GM19240 (cell line): ENCODE results near the gene STK32B.

ENCODE experiments used
- DNase-seq: peaks from one replicate; pipeline ENCODE4 v3.0.0; 2011; ENCODE audit warnings: low spot score; ENCODE audit not compliant: insufficient read length

The STK32B gene

DNA sequence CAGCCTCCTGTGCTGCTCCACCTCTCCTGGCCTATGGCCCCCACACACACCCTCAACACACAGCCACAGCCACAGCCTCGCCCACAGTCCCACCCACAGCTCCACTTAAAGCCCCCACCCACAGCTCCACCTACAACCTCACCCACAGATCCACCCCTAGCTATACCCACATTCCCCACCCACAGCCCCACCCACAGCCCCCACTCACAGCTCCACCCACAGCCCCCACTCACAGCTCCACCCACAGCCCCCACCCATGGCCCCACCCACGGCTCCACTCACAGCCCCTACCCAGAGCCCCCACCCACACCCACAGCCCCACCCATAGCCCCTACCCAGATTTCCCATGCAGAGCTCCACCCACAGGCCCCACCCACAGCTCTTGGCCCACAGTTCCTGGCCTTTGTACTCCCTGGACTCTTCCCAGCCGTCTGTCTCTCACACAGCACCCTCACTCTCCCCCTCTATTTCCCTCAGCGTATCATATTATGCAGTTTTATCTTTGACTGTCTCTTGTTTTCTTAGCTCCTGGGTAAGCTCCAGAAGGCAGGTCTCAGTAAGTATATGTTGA is 334.5 kb downstream of the STK32B start:
- no peak for DNase-seq

DNA sequence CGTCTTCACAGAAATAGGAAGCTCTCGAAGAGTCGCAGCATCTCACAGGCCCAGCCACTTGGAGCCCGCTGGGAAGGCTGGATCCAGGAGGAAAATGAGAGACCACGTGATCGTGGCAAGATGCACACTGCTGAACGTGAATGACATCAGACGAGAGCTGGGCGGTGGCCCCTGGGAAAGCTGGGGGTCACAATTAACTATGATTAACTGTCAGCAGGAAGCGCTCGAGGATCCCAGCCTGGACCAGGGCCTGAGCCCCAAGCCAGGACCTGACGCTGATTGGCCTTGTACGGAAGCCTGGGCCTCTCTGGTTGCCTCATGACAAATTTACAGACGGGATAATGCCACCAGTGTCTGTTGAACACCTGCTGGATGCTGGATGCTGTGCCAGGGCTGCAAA is 335.6 kb downstream of the STK32B start:
- DNase-seq, result no peak

DNA sequence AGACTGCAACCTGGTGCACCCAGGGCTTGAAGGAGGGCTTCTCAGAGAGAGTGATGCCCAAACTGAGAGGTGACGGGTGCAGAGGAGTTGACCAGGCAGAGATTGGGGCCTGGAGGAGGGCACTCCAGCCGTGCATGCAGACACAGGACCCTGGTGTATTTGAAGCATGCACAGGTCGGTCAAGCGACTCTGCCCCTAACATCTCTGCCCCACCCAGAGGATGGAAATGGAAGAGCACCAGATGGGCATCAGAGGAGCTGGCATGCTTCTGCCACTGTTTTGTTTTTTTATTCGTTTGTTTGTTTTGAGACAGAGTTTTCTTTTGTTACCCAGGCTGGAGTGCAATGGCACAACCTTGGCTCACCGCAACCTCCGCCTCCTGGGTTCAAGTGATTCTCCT is 336.2 kb downstream of the STK32B start:
- DNase-seq, result no peak

DNA sequence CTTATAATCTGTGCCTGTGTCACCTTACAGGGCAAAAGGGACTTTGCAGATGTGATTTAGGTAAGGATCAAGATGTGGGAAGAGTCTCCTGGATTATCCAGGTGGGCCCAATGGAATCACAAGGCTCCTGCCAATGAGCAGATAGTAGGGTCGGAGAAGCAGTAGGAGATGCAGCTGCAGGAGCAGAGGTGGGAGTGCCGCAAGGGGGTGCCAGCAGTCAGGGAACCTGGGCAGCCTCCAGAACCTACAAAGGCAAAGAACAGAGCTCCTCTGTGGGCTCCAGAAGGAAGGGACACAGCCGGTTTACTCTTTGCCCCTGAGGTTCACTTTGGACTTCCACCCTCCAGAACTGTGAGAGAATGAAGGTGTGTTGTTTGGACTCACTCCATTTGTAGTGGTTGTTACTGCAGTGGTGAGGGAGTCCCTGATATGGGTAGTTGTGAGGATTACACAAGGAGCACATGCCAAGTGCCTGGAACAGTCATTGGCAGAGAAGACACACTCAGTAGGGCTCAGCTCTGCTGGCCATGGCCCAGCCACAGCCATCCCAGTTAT is 338.6 kb downstream of the STK32B start:
- no peak for DNase-seq

DNA sequence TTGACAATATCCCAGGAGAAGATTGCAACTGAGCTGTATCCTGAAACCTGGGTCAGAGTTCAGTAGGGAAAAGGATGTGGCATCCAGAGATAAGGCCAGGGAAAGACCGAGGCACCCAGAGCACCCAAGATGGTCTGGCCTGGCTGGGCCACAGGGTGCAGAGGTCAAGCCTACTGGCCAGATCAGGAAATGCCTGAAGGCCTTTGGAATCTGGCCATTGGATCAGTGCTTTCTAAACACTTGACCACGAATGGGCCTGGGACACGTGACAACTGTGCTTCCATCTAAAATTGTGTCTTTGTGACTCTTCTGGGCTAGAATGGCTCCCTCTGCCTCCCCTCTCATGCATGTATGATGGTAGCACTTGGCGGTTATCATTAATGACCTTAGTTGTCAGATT is 340.2 kb downstream of the STK32B start:
- no peak for DNase-seq

DNA sequence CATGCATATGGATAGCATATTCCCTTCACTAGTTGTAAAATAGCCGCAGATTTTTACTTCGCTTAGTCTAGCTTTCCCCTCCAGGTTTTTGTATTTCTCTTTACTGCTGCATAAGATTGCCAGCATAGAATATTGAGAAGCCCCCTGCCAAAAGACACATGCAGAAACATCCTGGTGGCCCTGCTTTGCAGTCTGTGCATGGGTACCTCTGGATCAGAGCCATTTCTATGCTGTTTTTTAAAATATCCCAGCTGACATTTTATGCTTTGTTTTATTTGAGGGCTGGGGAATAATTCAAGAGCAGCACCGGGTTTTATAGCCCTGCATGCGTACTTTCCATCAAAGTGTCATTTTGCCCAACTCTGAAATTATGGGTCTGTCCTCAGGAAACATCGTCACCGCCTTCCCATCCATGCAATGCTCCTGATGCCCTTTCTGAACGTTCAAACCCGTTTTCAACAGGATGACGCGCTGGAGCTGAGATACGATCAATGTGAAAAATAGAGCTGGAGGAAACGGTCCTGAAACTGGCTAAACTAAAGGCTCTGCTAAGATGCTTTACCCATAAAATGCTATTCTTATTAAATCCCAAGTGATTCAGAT is 342.7 kb downstream of the STK32B start:
- no peak for DNase-seq

DNA sequence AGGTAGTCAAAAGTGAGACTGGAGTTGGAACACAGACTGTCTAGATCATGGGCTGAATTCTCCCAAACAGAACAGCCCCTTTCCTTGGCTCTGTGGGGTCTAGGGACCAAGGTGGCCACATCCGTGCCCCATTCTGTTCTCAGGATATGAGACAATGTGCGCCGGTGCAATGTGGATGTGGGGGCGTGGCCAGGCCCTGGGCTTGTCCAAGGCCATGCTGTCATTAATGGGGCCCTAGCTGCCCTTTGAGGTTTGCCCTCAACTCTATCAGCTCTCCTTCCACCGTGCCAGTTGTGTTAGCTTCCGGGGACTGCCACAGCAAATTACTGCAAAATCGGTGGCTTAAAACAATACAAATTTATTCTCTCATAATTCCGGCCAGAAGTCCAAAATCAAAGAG is 344.5 kb downstream of the STK32B start:
- DNase-seq, result no peak

DNA sequence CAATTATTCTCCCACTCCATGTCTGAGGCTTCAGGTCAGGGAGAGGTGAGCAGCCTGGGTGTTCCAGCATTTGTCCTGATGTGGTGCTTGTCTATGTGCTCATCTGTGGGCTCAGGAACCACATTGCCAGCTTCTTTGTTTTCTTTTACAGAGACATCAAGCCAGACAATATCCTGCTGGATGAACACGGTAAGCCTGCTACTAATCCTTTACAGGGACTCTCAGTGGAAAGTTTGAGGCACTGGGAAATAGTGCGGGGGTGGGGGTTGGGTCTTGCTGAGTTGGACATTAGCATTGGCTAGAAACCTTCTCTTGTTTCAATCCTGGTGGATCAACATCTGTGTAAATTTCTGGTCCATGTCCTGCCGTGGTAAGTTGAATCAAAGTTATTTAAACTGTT is 346.8 kb downstream of the STK32B start:
- DNase-seq, result no peak

DNA sequence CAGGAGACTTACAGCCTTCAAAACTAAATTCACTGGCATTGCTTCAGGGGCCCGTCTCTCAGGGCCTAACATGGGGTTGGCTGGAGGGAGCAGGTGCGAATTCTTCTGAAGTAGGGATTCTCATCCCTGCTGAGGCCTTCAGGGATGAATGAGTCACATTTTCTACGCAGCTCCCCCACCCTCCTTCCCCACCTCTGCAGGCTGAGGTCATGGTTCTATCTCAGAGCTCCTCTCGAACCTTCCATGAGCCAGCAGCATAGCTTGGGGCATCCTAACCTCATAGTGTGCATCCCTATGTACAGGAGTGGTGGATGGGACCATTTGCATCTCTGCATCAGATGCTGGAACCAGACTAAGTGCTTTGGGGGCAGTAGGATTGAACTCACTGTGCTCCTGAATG is 347.8 kb downstream of the STK32B start:
- DNase-seq, result no peak

DNA sequence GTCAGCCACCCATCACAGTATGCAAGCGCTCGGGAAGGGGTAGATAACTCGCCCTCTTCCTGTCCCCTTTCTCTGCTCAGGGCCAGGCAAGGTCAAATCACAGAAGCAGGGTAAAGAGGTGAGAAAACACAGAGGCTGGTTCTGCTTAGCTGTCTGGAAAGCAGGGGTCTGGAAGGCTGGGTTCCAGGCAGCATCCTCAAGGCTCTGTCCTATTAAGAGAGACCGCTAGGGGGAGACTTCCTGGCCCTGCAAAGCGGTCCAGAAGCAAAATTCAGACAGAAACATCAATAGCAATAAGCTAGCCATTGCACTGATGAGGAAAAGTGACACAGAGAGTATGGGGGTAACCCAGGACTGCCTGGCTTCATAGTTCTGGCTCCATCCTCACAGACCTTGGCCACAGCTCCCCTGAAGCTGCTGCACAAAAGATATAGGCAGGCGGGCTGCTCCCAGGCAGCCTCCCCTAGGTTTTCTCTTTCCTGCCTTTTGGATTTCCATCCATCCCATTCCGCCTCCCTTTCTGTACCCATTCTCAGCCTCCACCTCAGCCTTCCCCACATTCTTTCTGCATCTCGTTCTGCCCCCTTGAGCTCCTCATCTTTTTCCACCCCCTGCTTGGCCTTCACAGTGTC is 348.6 kb downstream of the STK32B start:
- no peak for DNase-seq

DNA sequence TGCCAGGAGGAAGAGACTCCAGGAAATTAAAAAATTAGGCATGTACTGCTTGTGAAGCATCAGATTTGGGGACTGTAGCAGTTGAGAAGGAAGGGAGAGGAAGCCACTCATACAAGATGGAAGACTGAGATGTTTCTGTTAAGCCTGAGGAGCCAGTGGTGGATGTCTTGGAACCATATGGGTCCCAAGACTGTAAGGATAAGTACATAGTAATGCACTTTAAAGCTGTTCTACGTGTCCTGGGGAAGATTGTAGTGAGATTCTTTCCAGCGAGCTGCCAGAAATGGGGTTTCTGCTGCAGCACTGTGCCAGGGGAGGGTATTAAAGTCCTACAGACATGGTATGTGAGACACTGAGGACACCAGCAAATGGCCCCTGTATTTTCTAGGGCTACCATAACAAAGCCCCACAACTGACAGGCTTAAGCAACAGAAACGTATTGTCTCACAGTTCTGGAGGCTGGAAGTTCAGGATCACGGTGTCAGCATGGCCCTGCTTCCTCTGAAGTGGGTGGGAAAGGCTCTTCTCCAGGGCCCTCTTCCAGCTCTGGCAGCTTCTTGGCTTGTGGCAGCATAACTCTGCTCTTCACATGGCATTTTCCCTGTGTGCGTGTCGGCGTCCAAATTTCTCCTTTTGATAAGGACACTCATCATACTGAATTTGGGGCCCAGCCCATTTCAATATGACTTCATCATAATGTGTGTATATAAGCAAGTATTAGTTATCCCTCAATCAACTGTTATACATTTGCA is 352.6 kb downstream of the STK32B start:
- DNase-seq, result no peak

DNA sequence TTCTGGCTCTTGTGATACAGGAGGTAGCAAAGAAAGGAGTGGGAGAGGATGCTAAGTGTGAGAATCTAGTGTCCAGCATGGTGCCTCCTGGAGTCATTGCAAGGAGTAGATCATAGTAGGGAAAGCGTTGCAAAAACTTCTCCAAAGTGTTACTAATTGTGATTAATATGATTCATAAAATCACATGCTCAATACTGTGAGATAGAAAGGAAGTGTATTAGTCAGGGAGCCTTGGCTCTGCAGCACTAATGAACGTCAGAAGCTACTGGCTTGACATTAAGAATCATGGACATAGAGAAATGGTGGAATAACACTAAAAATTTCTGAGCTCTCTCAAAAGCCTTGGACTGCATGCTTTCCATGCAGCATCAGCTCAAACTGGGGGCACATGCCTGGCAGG is 358.0 kb downstream of the STK32B start:
- no peak for DNase-seq

DNA sequence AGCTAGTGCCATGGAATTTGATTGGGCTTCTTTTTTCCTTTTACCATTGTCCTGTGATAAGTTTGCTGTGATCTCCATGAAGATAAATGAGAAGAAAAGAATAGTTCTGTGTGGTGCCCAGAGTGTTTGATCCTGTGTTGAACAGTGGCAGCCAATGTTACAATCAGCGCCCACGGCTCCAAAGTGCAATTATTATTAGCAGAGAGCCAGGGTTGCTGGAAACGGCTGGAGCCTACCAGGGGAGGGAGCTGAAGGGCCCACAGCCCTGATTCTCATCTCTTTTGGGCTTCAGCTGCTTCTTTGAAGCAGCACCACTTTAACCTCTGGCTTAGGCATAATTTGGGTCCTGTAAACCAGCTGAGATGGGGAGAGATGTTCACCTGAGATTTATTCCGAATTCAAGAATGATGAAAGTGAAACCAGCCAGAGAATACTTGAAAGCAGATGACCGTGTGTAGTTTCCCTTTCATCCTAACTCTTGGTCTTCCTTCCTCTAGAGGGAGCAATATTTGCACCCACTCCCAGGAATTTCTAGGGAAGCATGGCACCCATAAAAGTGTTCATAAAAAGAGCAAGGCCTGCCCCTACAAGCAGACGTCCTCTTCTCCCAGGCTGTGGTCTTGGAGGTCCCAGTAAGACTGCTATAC is 358.8 kb downstream of the STK32B start:
- DNase-seq, result no peak

DNA sequence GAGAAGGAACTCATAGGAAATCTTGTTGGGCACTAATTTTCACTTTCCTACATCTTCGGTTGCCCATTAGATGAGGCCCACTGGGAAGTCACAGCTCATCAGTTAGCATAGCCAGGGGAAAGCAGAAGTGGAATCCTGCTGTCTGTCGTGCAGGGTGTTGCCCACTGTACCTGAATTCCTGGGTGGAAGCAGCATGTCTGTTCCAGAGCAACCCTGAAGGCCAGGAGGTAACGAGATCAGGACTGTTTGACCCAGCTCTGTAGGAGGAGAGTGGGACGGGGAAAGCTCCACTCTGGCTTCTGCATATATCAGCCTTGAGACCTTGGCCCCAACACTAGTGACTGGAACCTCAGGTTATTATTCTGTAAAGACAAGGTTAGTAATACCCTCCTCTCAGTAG is 361.0 kb downstream of the STK32B start:
- no peak for DNase-seq

DNA sequence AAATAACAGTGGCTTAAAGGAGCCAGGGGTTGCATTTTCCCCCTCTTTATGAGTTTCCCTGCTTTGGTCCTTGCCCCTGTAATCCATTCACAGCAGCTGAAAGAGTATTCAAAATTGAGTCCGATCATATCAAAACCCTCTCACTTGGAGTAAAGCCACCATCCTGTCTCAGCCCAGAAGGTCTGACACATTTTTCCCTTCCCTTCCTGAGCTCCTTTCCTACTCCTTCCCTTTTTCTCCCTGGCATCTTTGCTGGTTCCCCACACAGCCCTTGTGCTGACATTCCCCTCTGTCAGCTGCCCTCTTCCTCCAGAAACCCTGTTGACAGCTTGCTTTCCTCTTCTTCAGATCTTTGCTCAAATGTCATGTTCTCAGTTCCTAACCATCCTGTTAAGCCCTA is 361.5 kb downstream of the STK32B start:
- DNase-seq, result no peak

DNA sequence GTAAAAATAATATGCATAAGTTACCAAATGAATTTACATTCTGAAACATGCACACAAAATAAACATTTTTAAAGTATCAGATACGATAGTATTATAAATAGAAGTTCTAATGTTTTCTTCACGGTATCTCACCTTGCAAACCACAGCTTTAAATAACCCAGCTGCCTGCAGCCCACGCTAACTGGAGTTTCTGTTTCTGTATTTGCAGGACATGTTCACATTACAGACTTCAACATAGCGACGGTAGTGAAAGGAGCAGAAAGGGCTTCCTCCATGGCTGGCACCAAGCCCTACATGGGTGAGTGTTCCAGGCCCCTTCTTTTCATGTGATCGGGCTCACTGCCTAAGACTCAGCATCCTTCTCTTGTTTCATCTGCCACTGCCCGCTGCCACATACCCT is 365.4 kb downstream of the STK32B start:
- DNase-seq, result no peak

DNA sequence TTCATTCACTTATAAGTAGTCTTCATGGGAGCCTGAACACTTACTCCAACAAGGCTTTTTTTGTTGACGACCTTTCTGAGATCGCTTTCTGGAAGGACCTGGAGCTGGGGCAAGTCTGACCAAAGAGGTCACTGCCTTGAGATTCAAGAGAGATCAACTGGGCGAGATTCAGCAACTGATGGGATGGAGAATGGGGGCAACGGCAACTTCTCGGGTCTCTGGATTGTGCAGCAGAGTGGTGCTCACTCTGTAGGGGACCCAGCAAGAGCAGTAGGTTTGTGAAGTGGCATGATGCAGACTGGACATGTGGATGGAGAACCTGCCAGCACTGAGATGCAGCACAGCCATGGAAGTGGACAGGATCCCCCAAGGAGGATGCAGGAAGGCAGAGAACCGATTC is 369.0 kb downstream of the STK32B start:
- DNase-seq, result no peak

DNA sequence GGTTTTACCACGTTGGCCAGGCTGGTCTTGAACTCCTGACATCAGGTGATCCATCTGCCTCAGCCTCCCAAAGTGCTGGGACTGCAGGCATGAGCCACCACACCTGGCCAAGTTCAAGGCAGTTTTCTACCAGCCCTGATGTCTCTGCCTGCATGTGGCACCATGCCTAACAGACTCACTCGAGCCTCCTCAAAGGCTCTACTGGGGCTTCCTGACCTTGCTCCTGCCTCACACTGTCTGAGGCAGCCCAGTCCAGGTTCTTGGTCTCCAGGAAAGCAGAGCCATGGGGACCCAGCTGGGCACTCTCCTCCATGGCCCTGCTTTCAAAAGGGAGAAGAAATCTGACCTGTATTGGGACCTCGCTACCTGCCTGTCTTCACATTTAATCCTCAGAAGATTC is 370.1 kb downstream of the STK32B start:
- no peak for DNase-seq

DNA sequence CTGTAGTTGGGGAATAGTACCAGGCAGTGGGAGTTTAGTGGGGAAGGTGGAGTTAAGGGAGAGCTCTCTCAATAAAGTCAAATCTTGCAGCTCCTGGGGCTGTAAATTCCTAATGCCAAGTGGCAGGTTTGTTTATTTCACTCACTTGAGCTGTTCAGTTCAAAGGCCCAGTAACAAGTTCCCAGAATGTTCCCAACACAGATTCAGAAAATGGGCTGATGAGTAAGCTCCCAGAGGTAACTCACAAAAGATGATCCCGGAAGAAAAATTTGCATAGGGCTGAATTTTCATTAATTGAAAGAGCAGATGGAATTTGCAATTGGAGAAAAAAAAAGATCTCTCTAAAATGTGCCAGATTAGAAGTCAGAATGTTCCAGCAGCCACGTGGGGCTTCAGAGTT is 370.9 kb downstream of the STK32B start:
- no peak for DNase-seq

DNA sequence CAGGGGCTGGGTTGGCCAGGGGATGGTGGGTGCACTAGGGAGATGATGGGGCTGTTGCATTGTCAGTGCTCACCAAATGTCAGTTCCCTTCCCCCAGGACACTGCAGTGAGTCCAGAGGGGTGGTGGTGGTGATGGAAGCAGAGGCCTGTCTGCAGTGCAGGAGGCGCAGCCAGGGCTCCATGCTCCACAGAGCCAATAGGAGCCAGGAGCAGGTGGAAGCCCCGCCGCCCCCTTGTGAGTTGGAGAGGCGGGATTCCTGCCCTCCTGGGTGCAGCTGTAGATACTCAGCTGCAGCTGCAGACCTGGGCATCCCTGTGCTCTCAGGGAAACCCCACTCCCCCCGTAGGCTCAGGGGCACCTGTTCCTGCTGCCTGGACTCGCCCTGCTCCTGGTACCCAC is 372.4 kb downstream of the STK32B start:
- DNase-seq, result no peak

DNA sequence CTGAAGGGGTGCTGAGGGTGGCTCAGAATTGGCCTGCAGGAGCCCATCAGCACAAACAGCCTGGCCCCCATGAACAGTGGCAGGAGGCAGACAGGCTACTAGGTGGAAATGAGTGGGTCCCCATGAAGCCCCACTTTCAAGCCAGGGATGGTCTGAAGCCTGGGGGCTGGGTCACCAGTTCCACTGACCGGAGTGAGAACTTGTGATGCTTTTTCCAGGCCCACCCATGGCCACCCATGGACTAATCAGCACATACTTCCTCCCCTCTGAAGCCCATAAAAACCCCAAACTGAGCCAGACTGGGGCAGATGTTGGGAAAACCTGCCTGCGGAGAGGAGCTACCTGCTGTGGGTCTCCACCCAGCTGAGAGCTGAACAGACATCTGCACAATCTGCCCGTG is 372.9 kb downstream of the STK32B start:
- no peak for DNase-seq

DNA sequence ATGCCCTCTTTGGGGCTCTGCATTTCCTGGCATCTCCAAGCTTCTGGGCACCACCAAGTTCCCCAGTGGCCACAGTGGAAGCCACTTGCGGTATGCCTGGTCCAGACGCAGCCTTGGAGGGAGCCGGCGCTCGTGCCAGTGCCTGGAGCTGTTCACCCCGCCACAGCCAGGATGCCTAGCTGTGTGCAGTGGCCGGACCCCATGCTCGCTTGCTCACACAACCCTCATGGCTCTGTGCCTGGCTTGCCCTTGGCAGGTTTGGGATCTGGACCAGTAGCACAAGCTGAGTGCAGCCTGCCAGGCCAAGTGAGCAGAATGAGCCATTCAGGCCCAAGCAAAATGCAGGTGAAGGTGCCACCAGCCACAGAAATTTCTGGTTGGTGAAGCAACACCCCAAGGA is 373.6 kb downstream of the STK32B start:
- no peak for DNase-seq
